ENCODE results near the gene SLC43A3. TPM values are rescaled to one million over a fixed set of nuclear protein-coding genes. Genes with fewer than 3 reads are reported as not detected.
A peak's percentile ranks its signal among the peaks of the same experiment; 100 is the strongest.
"Not testable (repeated sequence)": the region's sequence is repeated elsewhere in the genome, so short reads cannot be mapped to it uniquely, and the experiment has no call there.

The SLC43A3 gene
- total and polyA plus RNA-seq, 12 donors, result 12.1 to 36.2 (median 19.8) TPM

- intact Hi-C loops (cut with DNase I), result no loop called here
- 60 to 73% methylated on average over 19 of the region's 19 CpGs for WGBS, 2 donors
- peak in 4 of 8 donors; percentile 18 to 69 (median 47) for ATAC-seq
These were observed 58.6 kb downstream of the SLC43A3 start for GRCh38 chr11:57368106-57368844.

GRCh38 chr11:57364851-57365660 is 61.9 kb downstream of the SLC43A3 start:
- 73 to 83% methylated on average over 9 of the region's 9 CpGs for WGBS, 2 donors
- H3K27ac ChIP-seq, result no peak overlapping the region
- no peak for TF ChIP-seq CTCF (IDR thresholded peaks at IDR 0.05)
- H3K4me3 ChIP-seq, result no peak overlapping the region
- H3K9me3 ChIP-seq, result no peaks in the 10 kb centered on the region
- no peaks in the 10 kb centered on the region for H3K36me3 ChIP-seq
- H3K4me1 ChIP-seq, result peaks cover 0 to 16% (median 5%) of the 10 kb centered on the region in 9 donors
- H3K27me3 ChIP-seq, result no peaks in the 10 kb centered on the region
- intact Hi-C loops (cut with DNase I), result no loop called here
- ATAC-seq (no peak), DNase-seq (no peak)

More at GRCh38 chr11:57368106-57368844, 58.6 kb downstream of the SLC43A3 start:
- H3K36me3 ChIP-seq, result no peaks in the 10 kb centered on the region
- H3K27me3 ChIP-seq, result no peaks in the 10 kb centered on the region
- H3K27ac ChIP-seq, result no peak overlapping the region
- H3K4me3 ChIP-seq, result no peak overlapping the region
- H3K4me1 ChIP-seq, result peaks cover 0 to 41% (median 15%) of the 10 kb centered on the region in 9 donors
- DNase-seq, result no peak
- H3K9me3 ChIP-seq, result no peaks in the 10 kb centered on the region
- TF ChIP-seq CTCF (IDR thresholded peaks at IDR 0.05), result no peak

- Histone ChIP-seq H3K9me3 (no peaks in the 10 kb centered on the region), H3K27me3 (no peaks in the 10 kb centered on the region), H3K4me3 (no peak overlapping the region), H3K27ac (no peak overlapping the region), H3K4me1 (peaks cover 0 to 15% (median 4%) of the 10 kb centered on the region in 9 donors), H3K36me3 (no peaks in the 10 kb centered on the region)
- DNase-seq (no peak), ATAC-seq (no peak)
- intact Hi-C loops (cut with DNase I), result no loop called here
- TF ChIP-seq CTCF (IDR thresholded peaks at IDR 0.05), result no peak
- 55 to 59% methylated on average over 7 of the region's 7 CpGs for WGBS, 2 donors
These were observed 63.5 kb downstream of the SLC43A3 start for GRCh38 chr11:57363131-57364080.

GRCh38 chr11:57361926-57362325 is 65.0 kb downstream of the SLC43A3 start:
- Histone ChIP-seq H3K36me3 (no peaks in the 10 kb centered on the region), H3K4me1 (peaks cover 0 to 25% (median 12%) of the 10 kb centered on the region in 9 donors), H3K9me3 (no peaks in the 10 kb centered on the region), H3K4me3 (no peak overlapping the region), H3K27me3 (no peaks in the 10 kb centered on the region), H3K27ac (no peak overlapping the region)
- ATAC-seq, result no peak
- TF ChIP-seq CTCF (IDR thresholded peaks at IDR 0.05), result no peak
- intact Hi-C loops (cut with DNase I), result no loop called here
- DNase-seq, result no peak
- WGBS, 2 donors, result 89 to 92% methylated on average over 3 of the region's 3 CpGs

- H3K9me3 ChIP-seq; intact Hi-C loops (cut with DNase I); H3K27ac ChIP-seq; DNase-seq; H3K27me3 ChIP-seq; H3K4me3 ChIP-seq; H3K36me3 ChIP-seq; ATAC-seq: not testable (repeated sequence)
- H3K4me1 ChIP-seq, result peaks cover 0 to 26% (median 12%) of the 10 kb centered on the region in 9 donors
These were observed 65.5 kb downstream of the SLC43A3 start for GRCh38 chr11:57361420-57361819.
